Loucy (cell line): ENCODE measurements around the gene PPP4R4.

Experiments used
- EZH2phosphoT487 ChIP-seq: fragments of 200-600 bp; IDR thresholded peaks from 2 replicates; pipeline ENCODE4 v1.6.1; 2018; ENCODE audit warnings: antibody characterized with exemption, mild to moderate bottlenecking, moderate library complexity, borderline replicate concordance
- TF ChIP-seq, protein P1 (sequence below): fragments of 200-600 bp; sonication (generic); conservative IDR thresholded peaks from 2 replicates; pipeline ENCODE4 v1.5.1; 2014; ENCODE audit warnings: mild to moderate bottlenecking, antibody characterized with exemption, low read length

DNA sequence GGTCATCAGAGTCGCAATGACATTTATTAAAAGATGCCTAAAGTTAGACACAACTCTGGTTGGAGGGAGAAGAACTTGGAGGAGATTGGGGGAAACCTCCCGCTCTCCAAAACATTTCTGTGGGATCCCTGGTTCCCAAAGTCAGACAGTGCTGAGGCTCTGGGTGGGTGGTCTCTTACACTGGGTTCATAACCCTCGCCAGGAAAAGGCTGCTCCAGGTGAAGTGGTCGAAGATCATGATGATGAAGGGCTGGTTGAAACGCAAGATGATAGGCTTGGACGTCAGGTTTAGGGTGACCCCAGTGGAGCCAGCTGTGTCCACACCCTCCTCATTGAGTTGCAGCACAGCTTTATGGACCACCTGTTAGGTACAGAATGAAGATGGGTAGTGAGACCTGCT lies 130.1 kb downstream of the PPP4R4 start:
- TF ChIP-seq, protein P1, sequence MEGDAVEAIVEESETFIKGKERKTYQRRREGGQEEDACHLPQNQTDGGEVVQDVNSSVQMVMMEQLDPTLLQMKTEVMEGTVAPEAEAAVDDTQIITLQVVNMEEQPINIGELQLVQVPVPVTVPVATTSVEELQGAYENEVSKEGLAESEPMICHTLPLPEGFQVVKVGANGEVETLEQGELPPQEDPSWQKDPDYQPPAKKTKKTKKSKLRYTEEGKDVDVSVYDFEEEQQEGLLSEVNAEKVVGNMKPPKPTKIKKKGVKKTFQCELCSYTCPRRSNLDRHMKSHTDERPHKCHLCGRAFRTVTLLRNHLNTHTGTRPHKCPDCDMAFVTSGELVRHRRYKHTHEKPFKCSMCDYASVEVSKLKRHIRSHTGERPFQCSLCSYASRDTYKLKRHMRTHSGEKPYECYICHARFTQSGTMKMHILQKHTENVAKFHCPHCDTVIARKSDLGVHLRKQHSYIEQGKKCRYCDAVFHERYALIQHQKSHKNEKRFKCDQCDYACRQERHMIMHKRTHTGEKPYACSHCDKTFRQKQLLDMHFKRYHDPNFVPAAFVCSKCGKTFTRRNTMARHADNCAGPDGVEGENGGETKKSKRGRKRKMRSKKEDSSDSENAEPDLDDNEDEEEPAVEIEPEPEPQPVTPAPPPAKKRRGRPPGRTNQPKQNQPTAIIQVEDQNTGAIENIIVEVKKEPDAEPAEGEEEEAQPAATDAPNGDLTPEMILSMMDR, result no peak
- no peak for TF ChIP-seq EZH2phosphoT487
